HepG2 (cell line): ENCODE data around the gene PKP4. TPM values are rescaled to one million over a fixed set of nuclear protein-coding genes. Genes with fewer than 3 reads are reported as not detected.

Source experiments
- ATAC-seq: fragments of 200-7000 bp; cut with Tn5 transposase; 3 replicates; pipeline ENCODE4 v1.9.1; 2020; ENCODE audit warnings: mild to moderate bottlenecking, moderate library complexity
- BruUV-seq: library from RNA; stranded (reverse); fragments of 400-500 nt; replicated peaks from 2 replicates; lab custom pipeline; 2021; lab: Mats Ljungman, UMichigan
- CTCF ChIA-PET: fragments of 300-600 bp; formaldehyde crosslinking; extraction: SDS; loops from one replicate; lab custom pipeline; 2021; ENCODE audit warnings: low total read pairs, inconsistent platforms, low intra/inter-chr PET ratio; lab: Yijun Ruan, JAX
- POLR2A ChIA-PET: fragments of 350-600 bp; sonication (Branson Sonifier 250); formaldehyde crosslinking; loops from one replicate; lab custom pipeline; 2020; ENCODE audit warnings: antibody characterized with exemption, inconsistent platforms; lab: Yijun Ruan, JAX
- DNase-seq: peaks from one replicate; pipeline ENCODE4 v3.0.0-alpha.2; 2015; ENCODE audit warnings: low spot score
- FAIRE-seq: peaks from 3 replicates; lab custom pipeline; 2011; peaks lifted over from hg19 to GRCh38; lab: Jason Lieb, UNC
- H2AFZ ChIP-seq: one replicate; pipeline ENCODE4 v1.6.1; 2011; ENCODE audit warnings: low read length, inconsistent platforms
- H3K27ac ChIP-seq: fragments of 300-600 bp; 3 replicates; pipeline ENCODE4 v1.8.0; 2011; ENCODE audit warnings: mixed run types, mild to moderate bottlenecking, mixed read lengths, low read length, inconsistent platforms; ENCODE audit not compliant: insufficient read depth; ENCODE audit errors: extremely low read length
- H3K27me3 ChIP-seq, 2 experiments: fragments of 200-600 bp in 1 of 2; 2 replicates in 1 of 2; 3 replicates in 1 of 2; pipeline versions ENCODE4 v1.6.0 to v1.8.0; 2011; ENCODE audit warnings: low read length in 2 of 2, mild to moderate bottlenecking in 2 of 2, moderate library complexity in 2 of 2, inconsistent platforms in 1 of 2; ENCODE audit not compliant: insufficient read depth in 2 of 2, control insufficient read depth in 1 of 2
- H3K36me3 ChIP-seq, 2 experiments: fragments of 200-600 bp in 1 of 2; replicated peaks in 1 of 2; 2 replicates in 1 of 2; 3 replicates in 1 of 2; pipeline versions ENCODE4 v1.5.1 to v1.8.0; 2011; ENCODE audit warnings: low read length in 2 of 2, inconsistent platforms in 1 of 2; ENCODE audit not compliant: insufficient read depth in 2 of 2, control insufficient read depth in 1 of 2
- H3K4me1 ChIP-seq: 2 replicates; pipeline ENCODE4 v1.5.1; 2012; ENCODE audit warnings: low read length, inconsistent platforms; ENCODE audit not compliant: insufficient read depth
- H3K4me2 ChIP-seq: 2 replicates; pipeline ENCODE4 v1.6.0; 2011; ENCODE audit warnings: low read depth, low read length, inconsistent platforms
- H3K4me3 ChIP-seq, 3 experiments: fragments of 200-600 bp in 1 of 3; sonication (generic), shearing (Covaris generic) in 1 of 3; replicated peaks in 1 of 3; 2 replicates each; pipeline ENCODE4 v1.5.1; 2011 to 2016; ENCODE audit warnings: low read length in 3 of 3, inconsistent platforms in 2 of 3, low read depth in 2 of 3, mild to moderate bottlenecking in 2 of 3, control low read depth in 1 of 3, mixed read lengths in 1 of 3; ENCODE audit not compliant: insufficient read depth in 1 of 3
- H3K79me2 ChIP-seq: one replicate; pipeline ENCODE4 v1.6.1; 2011; ENCODE audit warnings: low read length, inconsistent platforms; ENCODE audit not compliant: insufficient read depth
- H3K9ac ChIP-seq: 2 replicates; pipeline ENCODE4 v1.6.0; 2011; ENCODE audit warnings: mild to moderate bottlenecking, low read depth, low read length, inconsistent platforms; ENCODE audit not compliant: insufficient read depth
- H3K9me3 ChIP-seq: 2 replicates; pipeline ENCODE4 v1.5.1; 2012; ENCODE audit warnings: mild to moderate bottlenecking, low read length
- H4K20me1 ChIP-seq: 2 replicates; pipeline ENCODE4 v1.6.0; 2011; ENCODE audit warnings: inconsistent platforms, mild to moderate bottlenecking, low read length, moderate library complexity; ENCODE audit not compliant: insufficient read depth
- CBX5 ChIP-seq: sonication (generic); formaldehyde crosslinking; IDR thresholded peaks from 2 replicates; pipeline ENCODE4 v1.4.0; 2020; ENCODE audit warnings: missing genetic modification reagents, borderline replicate concordance
- CREB1 ChIP-seq, 2 experiments: fragments of 450-650 bp in 1 of 2; IDR thresholded peaks; 2 replicates each; pipeline ENCODE4 v1.6.1; 2016 to 2017; ENCODE audit warnings: control low read depth in 1 of 2, mild to moderate bottlenecking in 1 of 2, missing compliant biosample characterization in 1 of 2, missing genetic modification characterization in 1 of 2
- GTF2F1 ChIP-seq: fragments of 150-350 bp; IDR thresholded peaks from 2 replicates; pipeline ENCODE4 v1.6.1; 2014; ENCODE audit warnings: low read length
- MAFF ChIP-seq: IDR thresholded peaks from 2 replicates; pipeline ENCODE4 v1.6.1; 2011; ENCODE audit warnings: low read depth, low read length, improper control_type of control experiment
- MAFK ChIP-seq, 2 experiments: IDR thresholded peaks in 1 of 2; conservative IDR thresholded peaks in 1 of 2; 2 replicates each; pipeline ENCODE4 v1.6.1; 2011; ENCODE audit warnings: improper control_type of control experiment in 2 of 2, low read length in 2 of 2
- POLR2AphosphoS5 ChIP-seq: IDR thresholded peaks from 2 replicates; pipeline ENCODE4 v1.6.1; 2012; ENCODE audit warnings: low read depth, low read length
- SMAD3 ChIP-seq: sonication (generic); formaldehyde crosslinking; IDR thresholded peaks from 2 replicates; pipeline ENCODE4 v1.4.0; 2020; ENCODE audit warnings: missing genetic modification reagents
- SUZ12 ChIP-seq: fragments of 150-350 bp; IDR thresholded peaks from 2 replicates; pipeline ENCODE4 v1.6.1; 2014; ENCODE audit warnings: low read depth, low read length
- ZBTB43 ChIP-seq: sonication (generic); formaldehyde crosslinking; conservative IDR thresholded peaks from 2 replicates; pipeline ENCODE4 v1.4.0; 2020; ENCODE audit warnings: missing genetic modification reagents
- ZKSCAN8 ChIP-seq: IDR thresholded peaks from 2 replicates; pipeline ENCODE4 v1.6.1; 2016; ENCODE audit warnings: borderline replicate concordance, missing genetic modification reagents, missing compliant biosample characterization
- ZNF10 ChIP-seq: sonication (generic); formaldehyde crosslinking; IDR thresholded peaks from 2 replicates; pipeline ENCODE4 v1.4.0; 2020; ENCODE audit warnings: mild to moderate bottlenecking, low read depth, missing genetic modification reagents, borderline replicate concordance
- ZNF296 ChIP-seq: sonication (generic); formaldehyde crosslinking; conservative IDR thresholded peaks from 2 replicates; pipeline ENCODE4 v1.5.0; 2020; ENCODE audit warnings: mild to moderate bottlenecking, missing genetic modification reagents
- ZNF382 ChIP-seq: sonication (generic); formaldehyde crosslinking; IDR thresholded peaks from 2 replicates; pipeline ENCODE4 v1.5.0; 2020; ENCODE audit warnings: missing genetic modification reagents, mild to moderate bottlenecking, borderline replicate concordance
- ZNF501 ChIP-seq: sonication (generic); formaldehyde crosslinking; IDR thresholded peaks from 2 replicates; pipeline ENCODE4 v1.5.1; 2020; ENCODE audit warnings: mild to moderate bottlenecking, moderate library complexity, missing genetic modification reagents
- ZNF510 ChIP-seq: sonication (generic); formaldehyde crosslinking; IDR thresholded peaks from 2 replicates; pipeline ENCODE4 v1.4.0; 2020; ENCODE audit warnings: low read depth, mild to moderate bottlenecking, missing genetic modification reagents
- ZNF558 ChIP-seq: sonication (generic); formaldehyde crosslinking; IDR thresholded peaks from 2 replicates; pipeline ENCODE4 v1.9.0; 2022; ENCODE audit warnings: mild to moderate bottlenecking, missing genetic modification reagents, borderline replicate concordance
- ZNF747 ChIP-seq: sonication (generic); formaldehyde crosslinking; IDR thresholded peaks from 2 replicates; pipeline ENCODE4 v1.8.1; 2023; ENCODE audit warnings: missing genetic modification reagents, mild to moderate bottlenecking, borderline replicate concordance
- ZNF883 ChIP-seq: sonication (generic); formaldehyde crosslinking; IDR thresholded peaks from 2 replicates; pipeline ENCODE4 v1.5.1; 2020; ENCODE audit warnings: mild to moderate bottlenecking, missing genetic modification reagents; ENCODE audit errors: not compliant biosample characterization
- WGBS: methylation state at CpG from one replicate; pipeline ENCODE4 v1.1.6; 2017; ENCODE audit warnings: low lambda C conversion rate; 5-methylcytosine and 5-hydroxymethylcytosine counted together
- in situ Hi-C: cut with HindIII; loops from 2 replicates; pipeline ENCODE4 v1.10.0; 2017; ENCODE audit warnings: low pct_unique_long_range_greater_than_20kb; ENCODE audit not compliant: extremely low pct_ligation_motif_present
- intact Hi-C: fragments of 100-400 bp; cut with micrococcal nuclease; formaldehyde crosslinking; loops from one replicate; pipeline ENCODE4 v1.10.0; 2022; ENCODE audit not compliant: unreplicated experiment
- polyA plus RNA-seq, 8 experiments: library from polyadenylated mRNA; depleted of rRNA in 3 of 8; stranded (reverse) in 7 of 8; unstranded in 1 of 8; fragments of >200 nt; fragmentation: Illumina TruSeq in 4 of 8; extraction: Trizol in 4 of 8; gene quantifications; 2 replicates each; pipeline versions ENCODE4 v1.2.1 to v1.2.3, GENCODE V29; 2011 to 2016; ENCODE audit warnings: low read depth in 4 of 8, missing spikeins in 1 of 8, mixed read lengths in 1 of 8; ENCODE audit not compliant: insufficient read depth in 1 of 8
- total RNA-seq, 5 experiments: library from RNA; depleted of rRNA; stranded (reverse); fragments of >200 nt; fragmentation: Illumina TruSeq; extraction: Trizol; gene quantifications; 2 replicates each; pipeline ENCODE4 v1.2.3, GENCODE V29; 2016; ENCODE audit warnings: low read depth in 1 of 5

The PKP4 gene
- total and polyA plus RNA-seq, 2 of the 13 experiments (the other 11 are each of a cell fraction or from before 2014, with no cell fraction given): 80.9 to 90.5 TPM

GRCh38 chr2:158546412-158547144, 89.8 kb downstream of the PKP4 start (continued):
- TF ChIP-seq ZBTB43 (CRISPR knock-in tag) (no peak), ZNF883 (no peak), SUZ12 (no peak), ZKSCAN8 (CRISPR knock-in tag) (no peak), ZNF501 (CRISPR knock-in tag) (no peak), ZNF10 (no peak), CREB1 (IDR thresholded peaks at IDR 0.05) (no peak), CREB1 (CRISPR knock-in tag; IDR thresholded peaks at IDR 0.05) (no peak)

- Histone ChIP-seq H3K9ac (no peak overlapping the region), H3K4me2 (no peak overlapping the region), H3K79me2 (peaks cover 2% of the 10 kb centered on the region), H2AFZ (no peak overlapping the region), H4K20me1 (no peaks in the 10 kb centered on the region), H3K27ac (no peak overlapping the region), H3K4me3 (no peak overlapping the region), H3K9me3 (no peaks in the 10 kb centered on the region), H3K27me3 (no peaks in the 10 kb centered on the region), H3K36me3 (peaks cover 8 to 20% of the 10 kb centered on the region in 2 experiments), H3K4me1 (peaks cover 13% of the 10 kb centered on the region; the same call in 1 of the 2 replicates)
- intact Hi-C loops (no loop called here), in situ Hi-C loops (no loop called here)
- FAIRE-seq (no peak), DNase-seq (no peak), ATAC-seq (no peak)
- TF ChIP-seq SMAD3 (CRISPR knock-in tag) (no peak), ZNF747 (no peak), MAFF (peak; percentile 94), ZNF558 (CRISPR knock-in tag) (no peak), ZNF510 (CRISPR knock-in tag) (no peak), POLR2AphosphoS5 (no peak), ZNF382 (CRISPR knock-in tag) (no peak), CBX5 (CRISPR knock-in tag) (no peak), GTF2F1 (no peak), MAFK (conservative IDR thresholded peaks at IDR 0.05 in 1 of 2, IDR thresholded peaks at IDR 0.05 in 1 of 2; ENCODE audit: low read length in 2 of 2) (peak; percentile 95 to 97), ZNF296 (no peak)
- ChIA-PET POLR2A (no interaction called here), CTCF (no interaction called here)
- 97% methylated on average over 3 of the region's 3 CpGs for WGBS
- no TSS peak for BruUV-seq
These were observed 96.5 kb downstream of the PKP4 start for GRCh38 chr2:158553257-158553656.
